HG03521 (cell line): ENCODE measurements around the gene CARD16.

ENCODE experiments used
- ATAC-seq: cut with Tn5 transposase; IDR thresholded peaks from one replicate; pipeline ENCODE4 v1.9.1; 2021; ENCODE audit warnings: mild to moderate bottlenecking, moderate library complexity; ENCODE audit not compliant: unreplicated experiment

CARD16 gene

GRCh38 chr11:104997288-104997687, 47.8 kb downstream of the CARD16 start:
- ATAC-seq, result no peak

- ATAC-seq, result no peak
Measured at GRCh38 chr11:104995001-104995408, 50.1 kb downstream of the CARD16 start.

- ATAC-seq, result no peak
Measured at GRCh38 chr11:104992781-104993180, 52.4 kb downstream of the CARD16 start.

GRCh38 chr11:104991994-104992393, 53.1 kb downstream of the CARD16 start:
- ATAC-seq, result no peak
